Measurements from ENCODE around the gene PSG3.
"Not testable (repeated sequence)": the region's sequence is repeated elsewhere in the genome, so short reads cannot be mapped to it uniquely, and the experiment has no call there.

The PSG3 gene

DNA sequence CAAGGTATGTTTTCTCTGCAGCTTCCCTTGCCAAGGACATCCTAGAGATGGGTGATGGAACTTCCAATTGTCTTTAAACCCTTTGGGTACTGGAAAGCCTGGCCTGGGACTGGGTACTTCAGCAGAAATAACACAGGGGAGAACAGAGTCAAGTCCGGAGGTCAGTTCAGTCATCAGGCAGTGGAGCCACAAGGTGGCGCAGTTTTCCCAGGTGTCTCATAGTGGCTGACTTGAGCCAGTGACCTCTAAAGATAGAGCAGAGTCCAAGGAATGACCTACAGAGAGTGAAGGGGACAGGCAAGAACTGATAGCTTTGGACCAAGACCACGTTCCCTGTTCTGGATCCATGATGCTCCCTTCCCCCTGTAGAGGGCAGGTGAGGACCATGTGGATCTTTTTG lies 18.4 kb upstream of the PSG3 start:
- not testable (repeated sequence) for H3K9ac ChIP-seq (ENCODE audit: low read depth, low read length); H3K4me1 ChIP-seq (ENCODE audit: insufficient read depth, low read length); H3K27me3 ChIP-seq (ENCODE audit: insufficient read depth, low read length)

DNA sequence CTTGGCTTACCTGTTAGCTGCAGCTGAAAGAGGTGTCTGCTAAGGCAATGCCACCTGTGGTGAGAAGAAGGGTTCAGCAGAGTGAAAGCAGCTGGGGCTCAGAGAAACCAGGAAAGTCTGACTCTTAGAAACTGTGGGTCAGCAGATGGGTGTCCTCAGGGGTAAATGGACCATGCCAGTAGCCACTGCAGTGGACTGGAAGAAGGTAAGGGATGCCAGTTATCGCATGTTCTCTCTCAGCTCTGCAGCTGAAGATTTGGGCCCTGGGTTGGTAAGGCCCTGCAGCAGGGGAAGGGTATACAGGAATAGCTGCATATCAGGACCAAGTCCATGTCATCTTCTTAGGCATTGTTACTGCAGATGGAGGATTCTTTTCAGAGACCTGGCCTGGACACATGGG lies 12.0 kb upstream of the PSG3 start:
- not testable (repeated sequence) for H3K4me1 ChIP-seq (ENCODE audit: insufficient read depth, low read length); H3K4me3 ChIP-seq (ENCODE audit: low read length); H3K9ac ChIP-seq (ENCODE audit: low read depth, low read length); H3K27me3 ChIP-seq (ENCODE audit: insufficient read depth, low read length); H3K36me3 ChIP-seq (ENCODE audit: insufficient read depth, low read depth, low read length); H3K9me3 ChIP-seq (ENCODE audit: insufficient read depth, low read depth, low read length); H3K27ac ChIP-seq (ENCODE audit: low read length)

More for the DNA sequence above, 18.4 kb upstream of the PSG3 start:
- not testable (repeated sequence) for H3K27ac ChIP-seq (ENCODE audit: low read length); H3K36me3 ChIP-seq (ENCODE audit: insufficient read depth, low read depth, low read length); H3K9me3 ChIP-seq (ENCODE audit: insufficient read depth, low read depth, low read length); H3K4me3 ChIP-seq (ENCODE audit: low read length)

DNA sequence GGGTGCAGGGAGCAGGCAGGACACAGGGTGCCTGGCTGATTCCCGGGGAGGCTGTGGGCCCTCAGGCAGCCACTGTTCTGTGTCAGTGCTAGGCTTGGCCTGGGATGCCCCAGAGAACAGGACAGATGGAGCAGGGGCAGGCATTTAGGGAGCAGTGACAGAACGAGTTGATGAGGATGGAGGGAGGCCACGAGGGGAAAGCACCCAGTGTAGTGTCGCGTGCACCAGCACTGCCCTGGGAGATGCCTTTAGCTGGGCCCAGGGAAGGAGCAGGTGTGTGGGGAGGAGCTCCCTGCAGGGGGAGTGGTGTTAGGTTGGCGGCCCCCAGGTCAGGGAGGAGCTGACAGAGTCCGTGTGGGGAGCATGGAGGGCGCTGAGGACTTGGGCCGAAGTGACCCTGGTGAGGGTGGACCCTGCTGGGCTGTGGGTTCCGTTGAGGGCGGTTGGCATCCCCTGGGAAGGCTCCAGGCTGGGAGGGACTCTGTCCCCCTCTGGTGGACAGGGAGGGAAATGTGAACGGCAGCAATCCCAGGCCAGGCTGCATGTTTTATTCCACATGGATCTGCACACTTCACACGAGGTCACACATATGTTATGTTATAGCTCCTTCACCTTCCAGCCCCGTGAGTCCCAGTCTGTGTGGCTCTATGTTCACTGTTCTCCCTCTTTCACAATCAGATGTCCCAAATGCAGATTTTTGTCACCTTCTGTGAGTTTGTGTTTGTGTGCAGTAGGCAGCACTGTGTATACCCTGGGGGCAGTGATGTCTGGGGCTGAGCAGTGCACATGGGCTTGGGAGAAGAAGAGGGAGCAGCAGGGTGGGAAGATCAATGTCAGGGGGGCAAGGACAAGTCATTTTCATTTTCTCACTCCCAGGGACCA lies 1.7 kb upstream of the PSG3 start:
- not testable (repeated sequence) for H3K9ac ChIP-seq (ENCODE audit: low read depth, low read length); H3K27ac ChIP-seq (ENCODE audit: low read length); H3K4me1 ChIP-seq (ENCODE audit: insufficient read depth, low read length); H3K4me3 ChIP-seq (ENCODE audit: low read length); H3K9me3 ChIP-seq (ENCODE audit: insufficient read depth, low read depth, low read length); H3K27me3 ChIP-seq (ENCODE audit: insufficient read depth, low read length); H3K36me3 ChIP-seq (ENCODE audit: insufficient read depth, low read depth, low read length)

DNA sequence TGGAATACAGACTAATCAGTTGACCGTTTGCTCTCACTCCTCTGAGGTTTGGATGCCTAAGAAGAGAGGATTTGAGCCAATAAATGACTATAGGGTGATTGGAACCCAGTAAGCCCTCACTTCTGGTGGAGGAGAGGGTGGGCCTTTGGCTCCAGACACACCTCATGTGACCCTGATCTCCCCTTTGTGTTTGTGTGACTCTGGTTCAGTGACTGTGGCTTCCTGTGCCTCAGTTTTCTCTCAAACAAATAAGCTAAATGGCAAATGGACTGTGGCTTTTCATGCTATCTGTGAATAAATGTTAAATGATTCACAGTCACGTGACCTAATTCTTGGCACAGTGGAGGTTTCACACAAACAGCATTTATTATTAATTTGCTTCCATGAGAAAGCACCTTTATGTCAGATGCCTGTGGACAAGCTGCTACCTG lies 2.7 kb downstream of the PSG3 start:
- H3K27ac ChIP-seq (ENCODE audit: low read length); H3K4me3 ChIP-seq (ENCODE audit: low read length); H3K9me3 ChIP-seq (ENCODE audit: insufficient read depth, low read depth, low read length); H3K27me3 ChIP-seq (ENCODE audit: insufficient read depth, low read length); H3K9ac ChIP-seq (ENCODE audit: low read depth, low read length); H3K36me3 ChIP-seq (ENCODE audit: insufficient read depth, low read depth, low read length); H3K4me1 ChIP-seq (ENCODE audit: insufficient read depth, low read length): not testable (repeated sequence)

DNA sequence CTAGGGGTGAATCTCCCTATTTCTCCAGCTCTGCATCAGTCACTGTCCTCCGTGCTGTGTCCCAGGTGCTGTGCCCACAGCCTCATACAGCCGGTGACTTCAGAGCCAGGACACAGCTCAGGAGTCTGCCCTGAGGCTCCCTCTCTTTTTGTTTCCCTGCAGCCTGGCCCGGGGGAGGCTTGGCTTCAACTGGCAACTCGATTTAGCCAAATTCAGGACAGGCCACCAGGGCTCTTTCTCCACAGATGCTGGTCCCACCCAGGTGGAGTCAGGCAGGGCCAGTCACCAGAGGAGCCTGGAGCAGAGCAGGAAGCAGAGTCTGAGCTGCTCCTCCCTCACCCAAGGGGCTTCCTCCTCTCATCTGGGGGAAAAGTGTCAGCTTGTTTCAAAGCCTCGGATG lies 11.9 kb downstream of the PSG3 start:
- not testable (repeated sequence) for H3K27ac ChIP-seq (ENCODE audit: low read length); H3K9me3 ChIP-seq (ENCODE audit: insufficient read depth, low read depth, low read length); H3K4me3 ChIP-seq (ENCODE audit: low read length); H3K27me3 ChIP-seq (ENCODE audit: insufficient read depth, low read length); H3K4me1 ChIP-seq (ENCODE audit: insufficient read depth, low read length); H3K36me3 ChIP-seq (ENCODE audit: insufficient read depth, low read depth, low read length); H3K9ac ChIP-seq (ENCODE audit: low read depth, low read length)

DNA sequence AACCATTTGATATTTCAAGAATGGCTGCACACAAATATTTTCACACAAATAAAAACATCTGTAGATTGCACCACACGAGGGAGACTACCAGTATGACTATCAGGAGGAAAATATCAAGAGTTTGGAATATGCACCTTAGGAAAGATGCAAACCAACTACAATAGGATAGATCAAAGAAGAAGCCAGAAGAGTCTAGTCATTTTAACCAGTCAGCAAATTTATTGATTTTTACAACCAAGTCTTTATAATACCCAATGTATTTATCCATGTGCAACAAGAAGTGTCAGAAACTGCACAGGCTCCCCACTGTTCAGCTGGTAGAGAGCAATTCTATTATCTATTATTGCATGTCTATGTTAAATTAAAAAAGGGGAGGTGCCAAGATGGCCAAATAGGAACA lies 26.3 kb downstream of the PSG3 start:
- H3K9ac ChIP-seq (ENCODE audit: low read depth, low read length); H3K27me3 ChIP-seq (ENCODE audit: insufficient read depth, low read length); H3K9me3 ChIP-seq (ENCODE audit: insufficient read depth, low read depth, low read length); H3K27ac ChIP-seq (ENCODE audit: low read length); H3K4me3 ChIP-seq (ENCODE audit: low read length); H3K36me3 ChIP-seq (ENCODE audit: insufficient read depth, low read depth, low read length); H3K4me1 ChIP-seq (ENCODE audit: insufficient read depth, low read length): not testable (repeated sequence)

DNA sequence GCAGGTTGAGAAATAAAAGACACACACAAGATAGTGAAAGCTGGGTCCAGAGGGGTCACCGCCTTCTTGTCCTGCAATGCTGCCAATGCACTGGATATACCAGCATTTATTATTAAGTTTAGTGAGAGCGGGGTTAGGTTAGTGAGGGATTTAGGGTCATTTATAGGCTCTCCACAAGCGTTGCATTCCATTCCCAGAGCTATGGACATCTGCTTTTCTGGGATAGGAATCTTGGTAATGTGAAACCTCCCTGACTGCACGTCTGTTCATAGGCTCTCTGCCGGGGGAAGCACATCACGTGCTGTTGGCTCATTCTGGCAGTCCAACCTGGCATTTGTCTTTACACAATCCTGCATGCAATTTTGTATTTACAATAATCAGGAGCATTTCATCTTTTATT lies 27.5 kb downstream of the PSG3 start:
- not testable (repeated sequence) for H3K4me3 ChIP-seq (ENCODE audit: low read length); H3K27ac ChIP-seq (ENCODE audit: low read length); H3K36me3 ChIP-seq (ENCODE audit: insufficient read depth, low read depth, low read length); H3K9me3 ChIP-seq (ENCODE audit: insufficient read depth, low read depth, low read length); H3K4me1 ChIP-seq (ENCODE audit: insufficient read depth, low read length); H3K9ac ChIP-seq (ENCODE audit: low read depth, low read length); H3K27me3 ChIP-seq (ENCODE audit: insufficient read depth, low read length)

DNA sequence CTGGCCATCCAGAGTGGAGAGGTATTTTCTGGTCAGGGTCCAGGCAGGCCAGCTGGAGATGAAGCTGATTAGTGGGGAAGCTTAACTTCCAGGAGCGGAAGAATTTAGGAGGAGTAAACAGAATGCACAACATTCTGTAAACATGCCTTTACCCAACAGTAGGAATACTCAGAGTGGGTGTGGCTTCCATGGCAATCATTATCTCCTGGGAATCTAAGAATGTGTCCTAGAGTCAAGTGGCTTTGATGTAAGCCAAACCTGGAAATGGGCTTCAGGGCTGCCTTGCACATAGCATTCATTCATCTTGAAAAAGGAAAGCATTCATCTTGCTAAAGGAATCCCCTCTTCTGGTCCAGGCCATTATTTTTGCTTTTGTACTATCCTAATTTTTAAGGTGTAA lies 29.3 kb downstream of the PSG3 start:
- not testable (repeated sequence) for H3K4me3 ChIP-seq (ENCODE audit: low read length); H3K4me1 ChIP-seq (ENCODE audit: insufficient read depth, low read length); H3K9me3 ChIP-seq (ENCODE audit: insufficient read depth, low read depth, low read length); H3K36me3 ChIP-seq (ENCODE audit: insufficient read depth, low read depth, low read length); H3K9ac ChIP-seq (ENCODE audit: low read depth, low read length); H3K27me3 ChIP-seq (ENCODE audit: insufficient read depth, low read length); H3K27ac ChIP-seq (ENCODE audit: low read length)

DNA sequence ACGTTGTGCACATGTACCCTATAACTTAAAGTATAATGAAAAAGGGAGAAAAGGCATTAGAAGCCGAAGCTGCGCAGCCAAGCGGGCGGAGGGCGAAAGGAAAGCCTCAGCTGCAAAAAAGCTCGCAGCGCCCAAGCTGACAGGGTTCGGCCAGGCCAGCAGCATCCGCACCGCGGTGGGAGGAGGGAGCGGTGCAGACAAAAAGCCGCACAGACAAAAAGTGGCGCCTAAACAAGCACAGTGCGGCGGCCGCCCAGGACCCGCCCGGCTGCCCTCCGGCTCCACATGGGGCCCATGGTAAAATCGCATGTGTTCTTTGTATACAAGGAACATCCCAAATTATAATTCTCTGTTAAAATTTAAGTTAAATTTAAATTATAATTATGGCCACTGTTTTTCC lies 42.4 kb downstream of the PSG3 start:
- H3K27me3 ChIP-seq (ENCODE audit: insufficient read depth, low read length), result no peaks in the 10 kb centered on the region
- no peaks in the 10 kb centered on the region for H3K36me3 ChIP-seq (ENCODE audit: insufficient read depth, low read depth, low read length)
- no peak overlapping the region for H3K9ac ChIP-seq (ENCODE audit: low read depth, low read length)
- H3K4me3 ChIP-seq (ENCODE audit: low read length), result no peak overlapping the region
- no peaks in the 10 kb centered on the region for H3K4me1 ChIP-seq (ENCODE audit: insufficient read depth, low read length)
- H3K9me3 ChIP-seq (ENCODE audit: insufficient read depth, low read depth, low read length), result peaks cover 27% of the 10 kb centered on the region
- no peak overlapping the region for H3K27ac ChIP-seq (ENCODE audit: low read length)

DNA sequence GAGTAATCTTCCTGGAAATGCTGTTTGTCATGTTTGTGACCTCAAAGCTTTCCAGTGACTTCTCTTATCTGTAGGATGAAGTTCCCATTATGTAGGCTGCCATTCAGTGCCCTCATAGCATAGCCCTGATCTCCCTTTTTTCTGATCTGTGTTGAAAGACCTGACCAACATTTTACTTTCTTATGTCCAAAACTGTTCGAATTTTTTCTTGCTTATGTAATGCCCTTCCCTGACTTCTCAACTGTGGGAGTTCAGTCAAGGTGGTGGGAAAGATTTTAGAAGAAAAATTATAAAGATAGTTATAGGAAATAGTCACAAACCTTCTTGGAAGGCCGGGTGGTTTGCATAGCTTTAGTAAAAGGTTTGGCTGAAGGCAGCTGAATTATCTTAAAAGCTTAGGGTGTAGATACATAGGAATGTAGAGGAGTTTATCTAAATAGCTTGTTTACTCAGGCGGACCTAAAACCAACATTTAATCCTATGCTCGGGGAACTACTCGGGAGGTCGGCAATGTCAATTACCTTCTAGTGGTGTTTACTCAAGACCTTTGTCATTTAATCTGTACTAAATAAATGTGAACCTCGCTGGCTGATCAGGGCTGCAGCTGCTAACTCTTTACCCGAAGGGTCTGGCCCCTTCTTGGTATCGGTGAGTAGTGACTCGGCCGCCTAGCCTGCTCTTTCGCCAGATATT lies 44.3 kb downstream of the PSG3 start:
- Histone ChIP-seq H3K36me3 (ENCODE audit: insufficient read depth, low read depth, low read length) (no peaks in the 10 kb centered on the region), H3K4me1 (ENCODE audit: insufficient read depth, low read length) (no peaks in the 10 kb centered on the region), H3K27me3 (ENCODE audit: insufficient read depth, low read length) (no peaks in the 10 kb centered on the region; the same call in 1 of the 2 replicates), H3K9me3 (ENCODE audit: insufficient read depth, low read depth, low read length) (peaks cover 27% of the 10 kb centered on the region), H3K4me3 (ENCODE audit: low read length) (no peak overlapping the region), H3K27ac (ENCODE audit: low read length) (no peak overlapping the region), H3K9ac (ENCODE audit: low read depth, low read length) (no peak overlapping the region)

DNA sequence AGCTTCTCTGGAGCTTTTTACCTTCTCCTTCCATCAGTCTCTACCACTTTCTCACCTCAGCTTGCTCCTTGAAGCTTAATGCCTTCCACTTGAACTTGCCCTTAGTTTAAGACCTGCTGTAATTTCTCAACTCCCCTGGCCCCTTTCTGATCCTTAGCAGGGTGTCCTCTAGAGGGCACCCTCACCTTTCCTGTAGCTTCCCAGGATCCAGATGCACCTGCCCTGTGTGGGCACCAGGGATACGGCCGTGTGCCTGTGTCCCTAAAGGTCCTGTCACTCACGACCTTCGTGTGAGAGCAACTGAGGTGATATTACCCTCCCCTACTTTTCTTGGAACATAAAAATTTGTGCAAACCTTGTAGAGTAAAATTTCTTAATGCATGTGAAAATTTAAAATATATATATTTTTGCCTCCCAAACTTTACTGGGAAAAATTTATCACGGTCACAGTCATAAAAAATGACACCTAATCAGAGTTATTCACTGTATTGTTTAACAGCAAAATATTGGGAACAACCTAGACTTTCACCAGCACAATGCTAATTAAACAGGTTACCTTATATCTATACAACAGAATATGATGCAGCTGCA lies 46.4 kb downstream of the PSG3 start:
- H3K27me3 ChIP-seq (ENCODE audit: insufficient read depth, low read length), result no peaks in the 10 kb centered on the region; the same call in 1 of the 2 replicates
- H3K27ac ChIP-seq (ENCODE audit: low read length), result no peak overlapping the region
- no peak overlapping the region for H3K9ac ChIP-seq (ENCODE audit: low read depth, low read length)
- H3K9me3 ChIP-seq (ENCODE audit: insufficient read depth, low read depth, low read length), result peaks cover 25% of the 10 kb centered on the region
- H3K4me3 ChIP-seq (ENCODE audit: low read length), result no peak overlapping the region
- no peaks in the 10 kb centered on the region for H3K36me3 ChIP-seq (ENCODE audit: insufficient read depth, low read depth, low read length)
- no peaks in the 10 kb centered on the region for H3K4me1 ChIP-seq (ENCODE audit: insufficient read depth, low read length)

DNA sequence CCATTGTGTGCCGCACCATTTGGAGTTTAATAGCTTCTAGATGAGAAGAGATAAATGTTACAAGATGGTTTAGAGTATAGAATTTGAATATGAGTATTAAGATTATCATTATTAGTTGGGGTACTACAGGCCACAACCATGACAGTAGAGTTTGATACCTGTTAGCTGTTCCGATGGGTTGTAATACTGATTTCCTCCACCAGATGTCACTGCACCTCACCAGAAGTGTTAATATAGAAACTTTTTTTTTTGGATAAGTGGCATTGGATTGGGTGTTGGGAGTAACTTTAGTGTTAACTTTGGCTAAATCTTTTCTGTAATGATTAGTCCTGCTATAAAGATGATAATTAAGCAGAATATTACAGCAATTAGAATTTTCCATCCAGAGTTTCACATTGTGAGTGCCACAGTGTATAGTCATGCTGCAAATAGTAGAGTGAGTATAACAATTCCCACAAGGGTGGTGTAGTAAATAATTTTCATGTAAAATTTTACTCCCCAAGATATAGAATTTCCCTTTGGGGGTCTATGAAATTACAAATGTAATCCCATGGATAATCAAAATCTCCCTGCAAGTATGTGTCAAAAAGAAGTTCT lies 56.3 kb downstream of the PSG3 start:
- Histone ChIP-seq H3K9me3 (ENCODE audit: insufficient read depth, low read depth, low read length) (peaks cover 50% of the 10 kb centered on the region), H3K4me1 (ENCODE audit: insufficient read depth, low read length) (no peaks in the 10 kb centered on the region), H3K4me3 (ENCODE audit: low read length) (no peak overlapping the region), H3K27me3 (ENCODE audit: insufficient read depth, low read length) (no peaks in the 10 kb centered on the region), H3K36me3 (ENCODE audit: insufficient read depth, low read depth, low read length) (no peaks in the 10 kb centered on the region), H3K27ac (ENCODE audit: low read length) (no peak overlapping the region), H3K9ac (ENCODE audit: low read depth, low read length) (no peak overlapping the region)

Data from iPS-20b (cell line).